Transverse colon (tissue), 3 donors: Measurements from ENCODE around the gene SCART1.

Source experiments
- EP300 ChIP-seq: sonication (generic); formaldehyde crosslinking; IDR thresholded peaks from one replicate; pipeline ENCODE4 v1.6.1; 2017; ENCODE audit warnings: antibody characterized with exemption, low read depth
- POLR2A ChIP-seq: fragments of 450-650 bp; IDR thresholded peaks from one replicate; pipeline ENCODE4 v1.6.1; 2016; ENCODE audit warnings: antibody characterized with exemption, mild to moderate bottlenecking, moderate library complexity
- TF ChIP-seq, protein P1 (sequence below), 5 experiments: fragments of 200-600 bp in 3 of 5; fragments of 450-650 bp in 2 of 5; sonication (generic) in 3 of 5; IDR thresholded peaks; 1 replicate in 2 of 5; 2 replicates in 3 of 5; pipeline ENCODE4 v1.5.1; 2016 to 2017; ENCODE audit warnings: antibody characterized with exemption in 5 of 5, inconsistent platforms in 3 of 5, mild to moderate bottlenecking in 2 of 5, moderate library complexity in 1 of 5

DNA sequence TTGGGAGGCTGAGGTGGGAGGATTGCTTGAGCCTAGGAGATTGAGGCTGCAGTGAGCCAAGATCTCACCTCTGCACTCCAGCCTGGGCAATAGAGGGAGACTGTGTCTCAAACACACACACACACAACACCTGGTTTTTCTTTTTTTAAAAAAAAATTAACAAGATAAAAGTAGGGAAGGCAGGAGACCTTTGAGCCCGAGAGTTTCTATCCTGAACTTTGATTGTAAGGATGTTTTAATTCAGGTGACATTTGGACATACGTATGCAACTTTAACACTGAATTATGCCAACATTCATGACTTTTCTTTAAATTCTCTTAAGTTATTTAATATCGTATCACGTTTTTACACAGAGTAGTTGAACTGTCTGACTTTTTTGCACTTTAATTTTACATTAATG is 61.7 kb downstream of the SCART1 start:
- TF ChIP-seq, protein P1, sequence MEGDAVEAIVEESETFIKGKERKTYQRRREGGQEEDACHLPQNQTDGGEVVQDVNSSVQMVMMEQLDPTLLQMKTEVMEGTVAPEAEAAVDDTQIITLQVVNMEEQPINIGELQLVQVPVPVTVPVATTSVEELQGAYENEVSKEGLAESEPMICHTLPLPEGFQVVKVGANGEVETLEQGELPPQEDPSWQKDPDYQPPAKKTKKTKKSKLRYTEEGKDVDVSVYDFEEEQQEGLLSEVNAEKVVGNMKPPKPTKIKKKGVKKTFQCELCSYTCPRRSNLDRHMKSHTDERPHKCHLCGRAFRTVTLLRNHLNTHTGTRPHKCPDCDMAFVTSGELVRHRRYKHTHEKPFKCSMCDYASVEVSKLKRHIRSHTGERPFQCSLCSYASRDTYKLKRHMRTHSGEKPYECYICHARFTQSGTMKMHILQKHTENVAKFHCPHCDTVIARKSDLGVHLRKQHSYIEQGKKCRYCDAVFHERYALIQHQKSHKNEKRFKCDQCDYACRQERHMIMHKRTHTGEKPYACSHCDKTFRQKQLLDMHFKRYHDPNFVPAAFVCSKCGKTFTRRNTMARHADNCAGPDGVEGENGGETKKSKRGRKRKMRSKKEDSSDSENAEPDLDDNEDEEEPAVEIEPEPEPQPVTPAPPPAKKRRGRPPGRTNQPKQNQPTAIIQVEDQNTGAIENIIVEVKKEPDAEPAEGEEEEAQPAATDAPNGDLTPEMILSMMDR (IDR thresholded peaks at IDR 0.05): no peak
- TF ChIP-seq EP300 (no peak), POLR2A (no peak)
